HG03135 (cell line): ENCODE measurements around the gene SRSF3.
"Not testable (repeated sequence)": the region's sequence is repeated elsewhere in the genome, so short reads cannot be mapped to it uniquely, and the experiment has no call there.

Experiments
- ATAC-seq: cut with Tn5 transposase; IDR thresholded peaks from one replicate; pipeline ENCODE4 v1.9.1; 2021; ENCODE audit warnings: mild to moderate bottlenecking, moderate library complexity; ENCODE audit not compliant: unreplicated experiment

The SRSF3 gene

DNA sequence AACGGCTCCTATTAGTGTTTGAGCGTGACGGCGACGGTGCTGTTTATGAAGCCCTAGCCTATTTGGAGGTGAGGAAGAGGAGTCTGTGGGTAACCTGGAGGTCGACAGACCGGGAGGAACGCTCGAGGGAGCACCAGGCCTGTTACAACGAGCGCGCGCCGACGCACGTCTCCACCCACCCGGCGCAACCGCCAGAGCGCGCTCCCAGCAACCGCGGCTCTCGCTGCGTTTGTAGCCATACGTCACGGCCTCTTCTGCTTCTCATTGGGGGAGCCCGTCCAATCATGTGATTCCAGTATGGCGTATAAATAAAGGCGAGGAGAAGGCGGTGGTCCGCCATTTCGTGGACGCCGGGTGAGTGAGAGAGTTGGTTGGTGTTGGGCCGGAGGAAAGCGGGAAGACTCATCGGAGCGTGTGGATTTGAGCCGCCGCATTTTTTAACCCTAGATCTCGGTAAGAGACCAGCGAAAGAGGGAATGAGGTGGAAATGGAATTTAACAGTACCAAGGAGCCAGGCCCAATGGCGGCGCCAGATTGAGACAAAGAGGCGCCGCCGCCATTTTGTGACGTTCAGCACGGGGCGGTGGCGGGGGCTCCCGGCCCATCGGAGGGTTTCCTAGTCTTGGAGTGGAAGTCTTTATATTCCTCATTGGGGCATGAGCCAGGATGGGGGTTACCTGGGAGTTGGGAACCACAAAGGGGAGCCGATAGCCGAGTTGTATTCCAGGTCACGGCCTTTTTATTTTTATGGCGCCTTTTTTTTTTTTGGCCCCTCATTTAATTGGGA lies at the start of gene SRSF3:
Gene SRSF3, plus strand, starts transcription at position 334 of the 787 bp plus-strand sequence. CDS start 2,401 bp downstream, outside the sequence.
- peak; percentile 77 for ATAC-seq

DNA sequence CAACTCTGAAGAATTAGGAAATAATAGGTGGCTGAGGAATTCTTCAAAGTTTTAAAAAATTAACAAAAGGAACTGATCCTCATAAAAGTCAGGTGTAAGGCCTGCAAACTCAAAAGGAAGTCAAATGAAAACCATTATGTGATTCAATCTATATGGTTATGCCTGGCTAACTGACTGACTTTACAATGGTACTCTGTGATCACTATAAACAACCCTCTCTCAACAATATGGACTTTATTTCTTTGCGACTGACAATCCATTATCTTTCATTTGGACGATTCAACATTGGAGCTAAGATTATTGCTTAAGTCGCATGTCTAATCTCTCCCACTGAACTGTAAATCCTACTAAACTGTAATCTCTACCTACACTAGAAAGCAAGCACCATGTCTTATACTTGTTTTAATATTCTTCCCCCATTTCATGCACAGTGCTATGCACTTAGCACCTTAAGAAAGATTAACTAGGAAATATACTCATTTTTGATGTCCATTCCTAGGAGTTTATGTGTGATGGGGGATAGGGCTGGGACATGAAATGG lies 48.3 kb upstream of the SRSF3 start:
- ATAC-seq = no peak

DNA sequence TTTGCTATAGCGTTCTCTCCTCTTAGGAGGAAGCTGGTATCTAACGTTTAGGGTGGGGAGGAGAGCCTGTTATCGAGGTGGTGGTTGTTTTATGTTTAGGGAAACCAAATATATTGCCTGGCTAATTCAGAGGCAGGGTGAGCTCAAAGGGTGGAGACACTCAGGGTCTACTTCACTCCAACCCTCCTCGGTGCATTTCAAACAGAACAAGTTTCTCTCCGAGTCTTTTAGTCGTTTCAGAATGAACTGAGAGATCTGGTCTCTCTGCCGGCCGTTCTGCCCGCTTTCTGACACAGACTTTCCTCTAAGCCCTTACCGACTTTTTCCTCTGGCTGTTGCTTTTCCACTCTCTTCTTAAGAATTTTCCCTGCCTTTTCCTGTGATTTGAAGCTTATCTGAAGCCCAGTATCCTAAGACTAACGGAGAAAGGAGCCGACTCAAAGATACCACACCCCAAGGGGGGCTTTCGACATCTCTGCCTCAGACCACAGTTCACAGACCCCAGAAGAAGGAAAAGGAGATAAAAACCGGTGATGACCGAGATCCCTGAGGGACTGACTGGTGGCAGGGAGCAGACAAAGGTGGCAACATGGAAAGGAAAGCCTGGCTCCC lies 47.7 kb upstream of the SRSF3 start:
- no peak for ATAC-seq

DNA sequence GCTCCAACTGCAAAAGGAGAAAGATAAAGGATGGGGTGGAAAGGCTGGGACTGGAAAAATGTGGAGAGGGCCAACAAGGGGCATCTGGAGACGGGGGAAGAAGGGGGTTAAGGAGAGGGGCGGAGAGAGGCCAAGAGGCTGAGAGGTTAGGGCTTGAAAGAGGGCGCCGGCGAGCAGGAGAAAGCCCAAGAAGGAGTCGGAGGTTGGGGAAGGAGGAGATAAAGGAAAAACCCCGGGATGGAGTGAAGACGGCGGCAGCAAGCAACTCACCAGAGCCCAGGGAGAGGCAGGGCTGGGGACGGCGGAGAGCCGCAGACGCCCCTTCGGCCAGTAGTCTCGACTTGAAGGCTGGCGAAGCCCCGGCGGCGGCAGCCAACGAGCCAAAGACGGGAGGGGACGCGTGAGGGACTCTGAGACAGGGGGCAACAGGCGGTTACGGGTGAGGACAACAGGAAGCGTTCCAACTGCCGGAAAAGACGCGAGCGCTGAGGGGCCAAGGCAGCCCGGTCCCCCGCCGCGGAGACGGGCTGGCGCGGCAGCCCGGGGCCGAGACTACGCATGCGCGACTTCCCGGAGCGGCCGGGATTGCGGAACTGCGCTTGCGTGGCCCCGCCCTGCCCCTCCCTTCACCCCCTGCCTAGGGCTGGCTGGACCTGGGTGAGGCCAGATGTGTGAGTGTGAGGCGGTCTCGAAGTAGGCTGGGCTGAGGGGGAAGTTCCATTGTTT lies 47.1 kb upstream of the SRSF3 start, which contains the start of gene STK38:
Gene STK38, minus strand, starts transcription at position 560 of the 726 bp plus-strand sequence. CDS start 7,277 bp downstream, outside the sequence.
- peak; percentile 76 for ATAC-seq

DNA sequence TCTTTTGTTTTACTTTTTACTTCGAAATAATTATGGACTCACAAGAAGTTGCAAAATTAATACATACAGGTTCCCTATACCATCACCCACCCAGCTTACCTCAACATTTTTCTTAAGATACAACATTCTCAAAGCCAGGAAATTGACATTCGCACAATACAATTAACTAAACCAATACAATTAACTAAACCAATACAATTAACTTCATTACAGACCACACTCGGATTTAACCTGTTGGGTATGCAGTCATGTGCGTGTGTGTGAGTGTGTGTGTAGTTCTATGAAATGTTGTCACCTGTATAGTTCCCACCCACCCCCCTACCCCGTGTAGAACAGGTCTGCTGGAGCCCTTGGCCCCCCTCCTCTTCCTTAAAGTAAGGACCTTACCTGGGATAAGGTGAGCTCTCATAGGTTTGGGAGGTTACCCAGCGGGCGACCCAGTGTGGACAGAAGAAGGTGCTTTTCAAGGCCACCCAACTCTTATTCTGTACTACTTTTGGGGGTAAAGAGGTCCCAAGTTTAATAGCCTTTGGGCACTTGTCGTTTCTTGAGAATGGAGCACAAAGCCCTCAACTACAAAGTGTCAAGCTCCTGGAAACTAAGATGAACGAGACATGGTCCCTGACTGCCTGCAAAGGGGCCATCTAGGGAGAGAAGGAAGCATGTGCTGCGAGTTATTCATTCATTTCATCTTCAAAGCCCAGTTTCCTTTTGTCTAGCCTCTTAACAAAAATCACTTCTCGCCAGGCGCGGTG lies 46.3 kb upstream of the SRSF3 start:
- no peak for ATAC-seq

DNA sequence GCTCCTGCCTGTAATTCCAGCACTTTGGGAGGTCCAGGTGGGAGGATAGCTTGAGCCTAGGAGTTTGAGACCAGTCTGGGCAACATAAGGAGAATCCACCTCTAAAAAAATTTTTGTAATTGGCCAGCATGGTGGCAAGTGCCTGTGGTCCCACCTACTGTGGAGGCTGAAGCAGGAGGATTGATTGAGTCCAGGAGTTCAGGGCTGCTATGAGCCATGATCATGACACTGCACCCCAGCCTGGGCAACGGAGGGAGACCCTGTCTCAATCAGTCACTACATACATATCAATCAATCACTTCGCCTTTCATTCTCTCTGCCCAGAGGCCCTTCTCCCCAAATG lies 45.8 kb upstream of the SRSF3 start:
- ATAC-seq = no peak

DNA sequence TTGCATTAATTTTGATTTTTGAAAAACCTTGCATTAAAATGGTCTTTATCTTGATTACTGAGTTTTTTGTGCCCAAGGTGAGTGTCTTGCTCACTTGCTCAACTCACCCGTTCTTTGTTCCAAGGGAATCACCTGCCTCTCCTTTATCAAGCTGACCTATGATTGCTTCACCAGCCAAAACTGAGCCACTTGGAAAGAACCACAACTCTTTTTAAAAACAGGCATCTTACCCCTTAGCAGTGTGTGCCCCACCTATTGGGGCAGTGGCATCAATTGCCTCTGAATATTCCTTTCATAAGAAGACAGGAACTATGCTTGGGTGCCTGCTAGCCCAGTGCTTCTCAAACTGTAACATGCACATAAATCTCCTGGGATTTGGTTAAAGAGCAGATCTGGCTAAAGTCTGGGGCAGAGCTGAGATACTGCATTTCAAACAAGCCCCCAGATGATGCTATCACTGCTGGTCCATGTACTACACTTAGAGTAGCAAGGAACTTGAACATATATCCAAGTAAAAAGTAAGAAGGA lies 43.6 kb upstream of the SRSF3 start:
- no peak for ATAC-seq

DNA sequence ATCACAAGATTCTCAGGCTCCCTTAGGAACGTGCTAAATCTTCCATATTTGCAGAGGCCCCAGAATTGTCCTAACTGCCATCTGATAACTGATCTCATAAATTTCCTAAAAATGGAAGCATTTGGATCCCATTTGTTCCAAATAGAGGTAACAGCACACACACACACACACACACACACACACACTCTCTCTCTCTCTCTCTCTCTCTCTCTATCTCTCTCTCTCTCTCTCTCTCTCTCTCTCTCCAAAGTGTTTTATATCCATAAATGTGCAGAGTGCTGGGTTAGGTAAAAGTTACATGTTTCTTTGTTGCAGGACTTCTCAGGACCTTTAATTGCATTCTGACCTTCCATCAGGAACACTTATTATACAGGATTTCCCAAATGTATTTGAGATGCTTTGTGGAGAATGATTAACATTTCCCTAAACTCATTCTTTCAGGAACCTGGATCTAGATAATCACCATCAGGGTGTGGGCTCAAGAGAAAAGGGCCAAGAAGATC lies 38.4 kb upstream of the SRSF3 start:
- ATAC-seq = no peak

DNA sequence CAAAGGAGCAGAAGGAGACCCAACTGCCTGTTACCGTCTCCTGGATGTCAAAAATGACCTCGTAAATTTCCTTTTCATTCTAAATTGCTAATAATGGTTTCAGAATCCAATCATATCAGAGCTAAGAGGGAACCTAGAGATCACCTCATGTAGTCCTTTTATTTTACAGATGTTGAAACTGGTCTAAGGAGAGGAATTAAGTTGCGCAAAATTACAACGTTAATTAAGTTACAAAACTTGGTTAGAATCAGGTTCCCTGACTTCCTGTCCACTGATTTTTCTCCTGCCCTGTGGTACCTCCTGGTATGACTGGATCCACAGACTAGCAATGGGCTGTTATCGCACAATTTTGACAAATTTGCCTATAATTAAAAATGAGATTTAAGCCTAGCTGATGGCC lies 37.9 kb upstream of the SRSF3 start:
- no peak for ATAC-seq

DNA sequence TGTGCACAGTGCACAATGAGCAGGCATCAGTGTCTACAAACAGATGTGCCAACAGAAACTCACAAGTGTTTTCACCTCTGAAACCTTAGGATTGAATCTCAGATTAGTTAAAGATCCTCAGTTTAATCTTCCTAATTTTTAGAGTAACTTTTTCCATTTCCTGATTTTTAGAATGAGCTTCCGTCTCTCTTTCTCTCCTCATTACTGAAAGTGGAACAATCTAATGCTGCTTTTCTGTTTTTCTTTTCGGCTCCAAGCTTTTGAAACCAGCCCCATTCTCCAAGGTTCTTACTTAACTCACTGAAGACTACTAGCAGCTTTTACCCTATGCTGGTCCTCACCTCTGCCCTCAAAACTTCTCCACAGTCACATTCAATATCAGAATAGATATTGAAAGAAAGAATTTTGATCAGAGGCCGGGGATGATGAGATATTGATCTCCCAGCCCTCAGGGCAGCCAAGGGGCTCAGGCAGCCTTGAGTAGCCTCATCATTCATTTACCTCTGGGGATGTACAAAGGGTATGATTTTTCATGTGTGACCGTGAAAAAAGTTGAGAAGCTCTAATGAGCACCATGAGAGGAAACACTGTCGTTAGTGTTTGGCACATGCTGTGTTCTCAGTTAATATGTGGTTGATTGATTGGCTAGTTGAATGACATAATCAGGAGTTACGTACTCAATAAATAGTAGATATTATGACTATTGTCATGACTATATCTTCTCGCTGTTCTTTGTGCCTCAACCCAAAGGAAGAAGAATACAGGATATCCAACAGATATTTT lies 35.0 kb upstream of the SRSF3 start:
- ATAC-seq = no peak

DNA sequence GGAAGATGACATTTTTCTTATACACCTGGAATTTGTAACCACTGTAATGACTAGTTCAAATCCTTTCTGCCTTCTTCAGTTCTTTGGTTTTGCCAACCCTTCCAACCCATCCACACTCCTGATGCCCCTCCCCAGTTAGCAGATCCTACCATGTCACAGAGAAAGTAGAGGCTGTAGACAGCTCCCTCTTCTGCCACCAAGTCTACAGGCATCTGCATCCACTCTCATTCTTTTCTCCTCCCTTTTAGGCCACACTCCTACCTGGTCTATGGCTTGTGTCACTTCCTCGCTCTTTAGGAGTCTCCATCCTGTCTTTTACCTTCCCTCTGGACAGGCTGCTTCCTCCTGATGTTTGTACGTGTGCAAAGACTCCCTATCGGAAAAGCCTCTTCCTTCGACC lies 33.3 kb upstream of the SRSF3 start:
- no peak for ATAC-seq

DNA sequence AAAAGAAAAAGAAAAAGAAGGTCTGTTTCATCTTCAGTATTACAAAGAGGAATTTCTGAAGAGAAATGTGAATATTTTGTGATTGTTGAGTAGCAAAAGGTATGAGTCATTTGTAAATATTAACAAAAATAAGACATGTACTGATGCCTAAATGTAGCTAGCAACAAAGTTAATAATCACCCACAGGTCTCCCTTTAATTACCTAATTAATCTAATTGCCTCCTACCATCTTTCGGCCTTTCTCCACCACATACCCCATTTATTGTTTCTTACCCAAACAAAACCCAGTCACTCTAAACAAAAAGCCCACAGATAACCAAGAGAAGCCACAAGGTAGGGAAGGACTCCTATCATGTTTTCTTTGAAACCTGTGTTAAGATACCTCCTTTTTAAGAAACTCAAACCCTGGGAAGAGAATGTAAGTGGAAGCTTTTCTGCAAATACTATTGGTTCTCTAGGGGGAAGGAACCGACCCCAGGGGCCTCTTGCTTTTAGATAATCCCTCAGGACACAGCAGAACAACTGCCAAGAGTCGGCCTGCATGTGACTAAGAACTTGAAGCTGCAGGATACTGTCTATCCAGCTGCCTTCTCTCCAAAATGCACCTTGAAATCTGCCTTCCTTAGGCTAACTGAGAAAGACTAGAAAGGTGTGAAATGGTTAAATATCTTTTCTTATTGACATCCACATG lies 30.8 kb upstream of the SRSF3 start:
- ATAC-seq = no peak

DNA sequence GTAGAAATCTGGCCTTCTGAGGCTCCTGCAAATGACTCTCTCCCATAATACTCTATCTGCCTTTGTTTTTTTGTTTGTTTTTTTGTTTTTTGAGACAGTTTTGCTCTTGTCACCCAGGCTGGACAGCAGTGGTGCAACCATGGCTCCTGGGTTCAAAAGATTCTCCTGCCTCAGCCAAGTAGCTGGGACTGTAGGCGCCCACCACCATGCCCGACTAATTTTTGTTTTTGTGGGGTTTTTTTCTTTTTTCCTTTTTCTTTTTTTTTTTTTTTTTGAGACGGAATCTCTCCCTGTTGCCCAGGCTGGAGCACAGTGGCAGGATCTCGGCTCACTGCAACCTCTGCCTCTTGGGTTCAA lies 30.3 kb upstream of the SRSF3 start:
- no peak for ATAC-seq

DNA sequence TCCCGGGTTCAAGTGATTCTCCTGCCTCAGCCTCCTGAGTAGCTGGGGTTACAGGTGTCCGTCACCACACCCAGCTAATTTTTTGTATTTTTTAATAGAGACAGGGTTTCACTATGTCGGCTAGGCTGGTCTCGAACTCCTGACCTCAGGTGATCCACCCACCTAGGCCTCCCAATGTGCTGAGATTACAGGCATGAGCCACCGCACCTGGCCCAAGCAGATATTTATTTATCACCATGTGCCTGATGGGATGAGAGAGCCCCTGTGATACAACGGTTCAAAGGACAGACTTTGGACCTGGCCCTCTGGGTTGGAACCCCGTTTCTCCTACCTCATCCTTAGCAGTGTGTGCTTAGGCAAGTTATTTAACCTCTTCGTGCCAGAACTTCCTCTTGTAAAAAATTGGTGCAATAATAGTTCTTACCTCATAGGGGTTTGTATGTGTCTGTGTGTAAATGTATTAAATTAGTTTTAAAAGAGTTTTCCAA lies 27.7 kb upstream of the SRSF3 start:
- ATAC-seq = no peak

DNA sequence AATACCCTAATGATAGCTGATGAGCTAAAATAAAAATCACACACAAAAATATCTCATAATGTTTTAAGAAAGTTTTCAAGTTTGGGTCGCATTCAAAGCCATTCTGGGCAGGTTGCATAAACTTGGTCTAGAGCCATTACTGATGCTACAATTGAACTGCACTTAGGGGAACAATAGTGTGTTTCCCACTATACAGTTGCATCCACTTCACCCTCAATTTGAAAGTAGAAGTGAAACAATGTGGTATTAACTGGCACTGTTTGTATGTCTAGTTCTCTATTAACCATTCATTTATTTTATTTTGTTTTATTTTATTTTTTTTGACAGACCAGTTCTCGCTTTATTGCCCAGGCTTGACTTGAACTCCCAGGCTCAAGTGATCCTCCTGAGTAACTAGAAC lies 23.9 kb upstream of the SRSF3 start:
- no peak for ATAC-seq

DNA sequence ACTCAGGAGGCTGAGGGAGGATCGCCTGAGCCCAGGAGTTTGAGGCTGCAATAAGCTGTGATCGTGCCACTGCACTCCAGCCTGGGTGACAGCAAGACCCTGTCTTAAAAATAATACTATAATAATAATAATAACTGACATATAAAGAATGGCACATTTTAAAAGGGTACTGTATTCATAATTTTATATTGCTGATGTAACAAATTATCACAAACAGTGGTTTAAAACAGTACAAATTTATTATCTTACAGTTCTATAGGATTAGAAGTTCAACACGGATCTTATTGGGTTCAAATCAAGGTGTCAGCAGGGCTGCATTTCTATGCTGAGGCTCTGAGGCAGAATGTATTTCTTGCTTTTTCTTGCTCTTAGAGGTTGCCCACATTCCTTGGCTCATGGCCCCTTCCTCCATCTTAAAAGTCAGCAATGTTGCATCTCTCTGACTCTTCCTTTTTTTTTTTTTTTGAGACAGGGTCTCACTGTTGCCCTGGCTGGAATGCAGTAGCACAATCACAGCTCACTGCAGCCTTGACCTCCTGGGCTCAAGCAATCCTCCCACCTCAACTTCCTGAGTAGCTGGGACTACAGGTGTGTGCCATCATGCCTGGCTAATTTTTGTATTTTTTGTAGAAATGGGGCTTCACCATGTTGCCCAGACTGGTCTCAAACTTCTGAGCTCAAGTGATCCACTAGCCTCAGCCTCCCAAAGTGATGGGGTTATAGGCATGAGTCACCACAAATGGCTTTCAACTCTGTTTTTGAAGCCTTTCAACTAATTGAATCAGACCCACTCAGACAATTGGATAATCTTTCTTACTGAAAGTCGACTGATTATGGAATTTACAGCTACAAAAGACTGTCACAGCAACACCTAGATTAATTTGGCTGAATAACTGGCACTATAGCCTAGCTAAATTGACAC lies 22.8 kb upstream of the SRSF3 start:
- ATAC-seq = no peak

DNA sequence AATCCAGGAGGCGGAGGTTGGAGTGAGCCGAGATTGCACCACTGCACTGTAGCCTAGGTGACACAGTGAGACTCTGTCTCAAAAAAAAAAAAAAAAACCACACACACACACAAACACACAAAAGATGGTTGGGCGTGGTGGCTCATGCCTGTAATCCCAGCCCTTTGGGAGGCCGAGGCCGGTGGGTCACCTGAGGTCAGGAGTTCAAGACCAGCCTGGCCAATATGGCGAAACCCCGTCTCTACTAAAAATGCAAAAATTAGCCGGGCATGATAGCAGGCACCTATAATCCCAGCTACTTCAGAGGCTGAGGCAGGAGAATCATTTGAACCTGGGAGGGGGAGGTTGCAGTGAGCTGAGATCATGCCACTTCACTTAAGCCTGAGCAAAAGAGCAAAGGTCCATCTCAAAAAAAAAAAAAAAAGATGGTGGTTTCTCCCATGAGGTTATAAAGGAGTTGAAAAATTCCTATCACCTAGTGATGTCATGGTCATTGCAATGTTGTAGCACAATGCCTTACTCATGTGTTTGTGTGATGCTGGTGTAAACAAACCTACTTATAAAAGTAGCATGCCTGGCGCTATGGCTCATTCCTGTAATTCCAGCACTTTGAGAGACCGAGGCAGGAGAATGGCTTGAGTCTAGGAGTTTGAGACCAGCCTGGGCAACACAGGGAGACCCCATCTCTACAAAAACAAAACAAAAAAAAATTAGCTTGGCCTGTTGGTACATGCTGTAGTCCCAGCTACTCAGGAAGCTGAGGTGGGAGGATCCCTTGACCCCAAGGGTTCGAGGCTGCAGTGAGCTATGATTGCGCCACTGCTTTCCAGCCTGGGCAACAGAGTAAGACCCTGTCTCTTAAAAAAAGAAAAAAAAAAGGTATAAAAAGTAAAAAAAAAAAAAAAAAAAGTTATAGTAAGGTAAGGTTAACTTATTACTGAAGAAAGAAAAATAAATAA lies 21.5 kb upstream of the SRSF3 start:
- not testable (repeated sequence) for ATAC-seq
